Esophagus muscularis mucosa (tissue), 4 donors: ENCODE measurements around the gene SRRM4. TPM values are rescaled to one million over a fixed set of nuclear protein-coding genes. Genes with fewer than 3 reads are reported as not detected.
"Not testable (repeated sequence)": the region's sequence is repeated elsewhere in the genome, so short reads cannot be mapped to it uniquely, and the experiment has no call there.

Source experiments
- DNase-seq: peaks from one replicate; pipeline ENCODE4 v3.0.0-alpha.2; 2017; ENCODE audit errors: extremely low spot score
- H3K27ac ChIP-seq, 4 donors: fragments of 200-600 bp; sonication (generic); replicated peaks in 1 of 4; 1 replicate in 3 of 4; 2 replicates in 1 of 4; pipeline ENCODE4 v1.5.1; 2016 to 2019; ENCODE audit warnings: mild to moderate bottlenecking in 1 of 4
- H3K27me3 ChIP-seq, 4 donors: fragments of 200-600 bp; sonication (generic); one replicate each; pipeline versions ENCODE4 v1.5.1 to v1.6.0; 2016 to 2019
- H3K36me3 ChIP-seq, 4 donors: fragments of 200-600 bp; sonication (generic); one replicate each; pipeline ENCODE4 v1.5.1; 2016 to 2019
- H3K4me1 ChIP-seq, 4 donors: fragments of 200-600 bp; sonication (generic); one replicate each; pipeline ENCODE4 v1.5.1; 2016 to 2019
- H3K4me3 ChIP-seq, 4 donors: fragments of 200-600 bp; sonication (generic); 1 replicate in 2 of 4; 2 replicates in 2 of 4; pipeline ENCODE4 v1.5.1; 2016 to 2019; ENCODE audit warnings: mild to moderate bottlenecking in 4 of 4, moderate library complexity in 1 of 4
- H3K9me3 ChIP-seq, 4 donors: fragments of 200-600 bp; sonication (generic); 1 replicate in 3 of 4; 2 replicates in 1 of 4; pipeline ENCODE4 v1.5.1; 2016 to 2019
- CTCF ChIP-seq, 3 experiments: fragments of 200-600 bp in 2 of 3; fragments of 450-650 bp in 1 of 3; sonication (generic) in 2 of 3; IDR thresholded peaks; one replicate each; pipeline ENCODE4 v1.5.1; 2017 to 2019; ENCODE audit warnings: antibody characterized with exemption in 3 of 3, mild to moderate bottlenecking in 2 of 3, moderate library complexity in 1 of 3
- EP300 ChIP-seq: sonication (generic); formaldehyde crosslinking; IDR thresholded peaks from one replicate; pipeline ENCODE4 v1.6.1; 2017; ENCODE audit warnings: antibody characterized with exemption
- POLR2A ChIP-seq: fragments of 450-650 bp; IDR thresholded peaks from one replicate; pipeline ENCODE4 v1.6.1; 2017; ENCODE audit warnings: antibody characterized with exemption, moderate library complexity, mild to moderate bottlenecking, low read depth
- POLR2AphosphoS5 ChIP-seq, 2 donors: sonication (generic); formaldehyde crosslinking; IDR thresholded peaks; one replicate each; pipeline ENCODE4 v1.6.1; 2017; ENCODE audit warnings: antibody characterized with exemption in 2 of 2
- WGBS: methylation state at CpG from one replicate; pipeline ENCODE4 v1.1.5; 2018; 5-methylcytosine and 5-hydroxymethylcytosine counted together
- intact Hi-C: fragments of 100-400 bp; cut with DNase I; formaldehyde crosslinking; loops from one replicate; pipeline ENCODE4 v1.15.1; 2023
- total RNA-seq, 4 donors: library from RNA; depleted of rRNA; stranded (reverse); fragments of >200 nt; gene quantifications; one replicate each; pipeline versions ENCODE4 v1.1.0 to v1.2.1, GENCODE V29; 2016

Gene SRRM4
- total RNA-seq, 4 donors from 2014 or later: not detected

GRCh38 chr12:119096429-119097202, 115.3 kb downstream of the SRRM4 start:
- 29% methylated on average over 9 of the region's 11 CpGs for WGBS
- no peaks in the 10 kb centered on the region for H3K36me3 ChIP-seq
- H3K27ac ChIP-seq: no peak overlapping the region
- no peak for TF ChIP-seq POLR2AphosphoS5 (IDR thresholded peaks at IDR 0.05)
- no peak for TF ChIP-seq CTCF (IDR thresholded peaks at IDR 0.05)
- no peak for TF ChIP-seq POLR2A
- TF ChIP-seq EP300: no peak
- peaks cover 0 to 59% (median 0%) of the 10 kb centered on the region in 4 donors for H3K27me3 ChIP-seq
- H3K4me3 ChIP-seq: no peak overlapping the region
- no peak for DNase-seq
- peaks cover 0 to 22% (median 12%) of the 10 kb centered on the region in 4 donors for H3K9me3 ChIP-seq
- intact Hi-C loops: no loop called here
- no peaks in the 10 kb centered on the region for H3K4me1 ChIP-seq

- 52% methylated on average over 3 of the region's 3 CpGs for WGBS
- no peaks in the 10 kb centered on the region for H3K4me1 ChIP-seq
- TF ChIP-seq CTCF (IDR thresholded peaks at IDR 0.05) (no peak), EP300 (no peak), POLR2AphosphoS5 (IDR thresholded peaks at IDR 0.05) (no peak), POLR2A (no peak)
- no peak for DNase-seq
- H3K27me3 ChIP-seq: peaks cover 0 to 29% (median 0%) of the 10 kb centered on the region in 4 donors
- H3K27ac ChIP-seq: no peak overlapping the region
- intact Hi-C loops: no loop called here
- H3K9me3 ChIP-seq: peaks cover 0 to 22% (median 12%) of the 10 kb centered on the region in 4 donors
- H3K36me3 ChIP-seq: no peaks in the 10 kb centered on the region
- H3K4me3 ChIP-seq: no peak overlapping the region
These were observed 119.6 kb downstream of the SRRM4 start for GRCh38 chr12:119100933-119101332.

GRCh38 chr12:119102274-119102673, 120.9 kb downstream of the SRRM4 start:
- WGBS: 77% methylated on average over 4 of the region's 4 CpGs
- Histone ChIP-seq H3K36me3 (no peaks in the 10 kb centered on the region), H3K9me3 (peaks cover 0 to 22% (median 12%) of the 10 kb centered on the region in 4 donors), H3K27ac (no peak overlapping the region), H3K4me3 (no peak overlapping the region), H3K27me3 (peaks cover 0 to 22% (median 0%) of the 10 kb centered on the region in 4 donors), H3K4me1 (no peaks in the 10 kb centered on the region)
- intact Hi-C loops: no loop called here
- TF ChIP-seq CTCF (IDR thresholded peaks at IDR 0.05): no peak
- TF ChIP-seq POLR2AphosphoS5 (IDR thresholded peaks at IDR 0.05): no peak
- TF ChIP-seq EP300: no peak
- TF ChIP-seq POLR2A: no peak
- DNase-seq: no peak

- TF ChIP-seq CTCF (IDR thresholded peaks at IDR 0.05) (no peak), POLR2AphosphoS5 (IDR thresholded peaks at IDR 0.05) (no peak), POLR2A (no peak), EP300 (no peak)
- Histone ChIP-seq H3K4me1 (no peaks in the 10 kb centered on the region), H3K27me3 (peaks cover 0 to 22% (median 0%) of the 10 kb centered on the region in 4 donors), H3K27ac (no peak overlapping the region), H3K36me3 (no peaks in the 10 kb centered on the region), H3K4me3 (no peak overlapping the region), H3K9me3 (peaks cover 0 to 22% (median 12%) of the 10 kb centered on the region in 4 donors)
- no peak for DNase-seq
- WGBS: 79% methylated on average over 1 of the region's 1 CpG
- intact Hi-C loops: no loop called here
These were observed 121.4 kb downstream of the SRRM4 start for GRCh38 chr12:119102714-119103113.

GRCh38 chr12:119104969-119105368, 123.6 kb downstream of the SRRM4 start:
- H3K27ac ChIP-seq, intact Hi-C loops, H3K4me3 ChIP-seq, H3K9me3 ChIP-seq, DNase-seq, H3K4me1 ChIP-seq, H3K36me3 ChIP-seq, H3K27me3 ChIP-seq: not testable (repeated sequence)
- 95% methylated on average over 4 of the region's 4 CpGs for WGBS
